Measurements from ENCODE around the gene RNF150. TPM values are rescaled to one million over a fixed set of nuclear protein-coding genes. Genes with fewer than 3 reads are reported as not detected.
"Not testable (repeated sequence)": the region's sequence is repeated elsewhere in the genome, so short reads cannot be mapped to it uniquely, and the experiment has no call there.

The RNF150 gene
- total RNA-seq, 1 experiment from 2014 or later, result 0.15 TPM

GRCh38 chr4:140833280-140833679 lies 300.0 kb downstream of the RNF150 start:
- ChIA-PET POLR2A (ENCODE audit: unreplicated experiment) (no interaction called here), CTCF (no interaction called here)
- Histone ChIP-seq H3K9me3 (ENCODE audit: insufficient read depth, low read depth) (no peaks in the 10 kb centered on the region), H4K20me1 (ENCODE audit: insufficient read depth) (no peaks in the 10 kb centered on the region), H3F3A (ENCODE audit: insufficient read depth, low read depth) (no peaks in the 10 kb centered on the region), H3K9me2 (ENCODE audit: insufficient read depth) (no peaks in the 10 kb centered on the region), H3K4me2 (no peak overlapping the region), H3K4me1 (replicated peaks; ENCODE audit: insufficient read depth) (no peaks in the 10 kb centered on the region), H3K36me3 (ENCODE audit: low read depth) (no peaks in the 10 kb centered on the region), H3K4me3 (no peak overlapping the region), H2AFZ (no peak overlapping the region), H3K79me2 (ENCODE audit: low read depth) (no peaks in the 10 kb centered on the region), H3K27ac (no peak overlapping the region), H3K27me3 (ENCODE audit: insufficient read depth, low read depth) (no peaks in the 10 kb centered on the region)
- DNase-seq, result no peak
- no TSS peak for BruUV-seq (replicated peaks)
- no peak for TF ChIP-seq EZH2 (IDR thresholded peaks at IDR 0.05; ENCODE audit: low read depth)
- no peak for TF ChIP-seq CTCF (conservative IDR thresholded peaks at IDR 0.05)
- intact Hi-C loops (cut with micrococcal nuclease; ENCODE audit: unreplicated experiment), result no loop called here

- no peak overlapping the region for H3K4me3 ChIP-seq
- H3K27me3 ChIP-seq (ENCODE audit: insufficient read depth, low read depth), result no peaks in the 10 kb centered on the region
- H3K79me2 ChIP-seq (ENCODE audit: low read depth), result no peaks in the 10 kb centered on the region
- no peak for DNase-seq
- H3K9me2 ChIP-seq (ENCODE audit: insufficient read depth), result no peaks in the 10 kb centered on the region
- no peaks in the 10 kb centered on the region for H3K4me1 ChIP-seq (replicated peaks; ENCODE audit: insufficient read depth)
- H3K36me3 ChIP-seq (ENCODE audit: low read depth), result no peaks in the 10 kb centered on the region
- H3K27ac ChIP-seq, result no peak overlapping the region
- POLR2A ChIA-PET (ENCODE audit: unreplicated experiment), result no interaction called here
- CTCF ChIA-PET, result no interaction called here
- intact Hi-C loops (cut with micrococcal nuclease; ENCODE audit: unreplicated experiment), result no loop called here
- no TSS peak for BruUV-seq (replicated peaks)
- no peak overlapping the region for H2AFZ ChIP-seq
- no peaks in the 10 kb centered on the region for H3F3A ChIP-seq (ENCODE audit: insufficient read depth, low read depth)
- TF ChIP-seq EZH2 (IDR thresholded peaks at IDR 0.05; ENCODE audit: low read depth), result no peak
- TF ChIP-seq CTCF (conservative IDR thresholded peaks at IDR 0.05), result no peak
- H3K9me3 ChIP-seq (ENCODE audit: insufficient read depth, low read depth), result no peaks in the 10 kb centered on the region; the same call in 1 of the 2 replicates
- no peaks in the 10 kb centered on the region for H4K20me1 ChIP-seq (ENCODE audit: insufficient read depth)
- H3K4me2 ChIP-seq, result no peak overlapping the region
Measured at GRCh38 chr4:140829825-140830224, 303.4 kb downstream of the RNF150 start.

GRCh38 chr4:140826701-140827027 lies 306.6 kb downstream of the RNF150 start:
- Histone ChIP-seq H3F3A (ENCODE audit: insufficient read depth, low read depth) (no peaks in the 10 kb centered on the region), H3K79me2 (ENCODE audit: low read depth) (no peaks in the 10 kb centered on the region), H3K4me3 (peak overlapping the region; percentile 60; the same call in 1 of the 2 replicates), H3K27me3 (ENCODE audit: insufficient read depth, low read depth) (no peaks in the 10 kb centered on the region), H3K27ac (no peak overlapping the region), H3K9me2 (ENCODE audit: insufficient read depth) (no peaks in the 10 kb centered on the region), H4K20me1 (ENCODE audit: insufficient read depth) (no peaks in the 10 kb centered on the region), H3K36me3 (ENCODE audit: low read depth) (no peaks in the 10 kb centered on the region), H3K4me2 (peak overlapping the region; percentile 83), H3K9me3 (ENCODE audit: insufficient read depth, low read depth) (no peaks in the 10 kb centered on the region; the same call in 1 of the 2 replicates), H3K4me1 (replicated peaks; ENCODE audit: insufficient read depth) (no peaks in the 10 kb centered on the region), H2AFZ (no peak overlapping the region)
- ChIA-PET POLR2A (ENCODE audit: unreplicated experiment) (no interaction called here), CTCF (no interaction called here)
- no TSS peak for BruUV-seq (replicated peaks)
- intact Hi-C loops (cut with micrococcal nuclease; ENCODE audit: unreplicated experiment), result no loop called here
- TF ChIP-seq CTCF (conservative IDR thresholded peaks at IDR 0.05) (no peak), EZH2 (IDR thresholded peaks at IDR 0.05; ENCODE audit: low read depth) (no peak)
- DNase-seq, result no peak

GRCh38 chr4:140820520-140820919 lies 312.7 kb downstream of the RNF150 start:
- H2AFZ ChIP-seq; H3K27ac ChIP-seq; H3K27me3 ChIP-seq (ENCODE audit: insufficient read depth, low read depth); BruUV-seq (replicated peaks); H3F3A ChIP-seq (ENCODE audit: insufficient read depth, low read depth); POLR2A ChIA-PET (ENCODE audit: unreplicated experiment); H3K9me3 ChIP-seq (ENCODE audit: insufficient read depth, low read depth); intact Hi-C loops (cut with micrococcal nuclease; ENCODE audit: unreplicated experiment); H3K4me2 ChIP-seq; DNase-seq; CTCF ChIA-PET; H3K9me2 ChIP-seq (ENCODE audit: insufficient read depth); H3K79me2 ChIP-seq (ENCODE audit: low read depth); H3K4me3 ChIP-seq; H3K4me1 ChIP-seq (replicated peaks; ENCODE audit: insufficient read depth); H3K36me3 ChIP-seq (ENCODE audit: low read depth); H4K20me1 ChIP-seq (ENCODE audit: insufficient read depth): not testable (repeated sequence)

All from PC-9 (cell line).